Caki2 (cell line): ENCODE data around the gene DYNLL2. TPM values are rescaled to one million over a fixed set of nuclear protein-coding genes. Genes with fewer than 3 reads are reported as not detected.
"Not testable (repeated sequence)": the region's sequence is repeated elsewhere in the genome, so short reads cannot be mapped to it uniquely, and the experiment has no call there.

Experiments used
- DNase-seq: peaks from one replicate; pipeline ENCODE4 v3.0.0-alpha.2; 2015; ENCODE audit warnings: low read depth
- in situ Hi-C: cut with HindIII; loops from 2 replicates; pipeline ENCODE4 v1.10.0; 2016; ENCODE audit warnings: low sequenced_read_pairs, low pct_unique_long_range_greater_than_20kb, mixed read lengths
- total RNA-seq: library from RNA; depleted of rRNA; stranded (reverse); fragments of >200 nt; shearing (Covaris generic); gene quantifications from 2 replicates; pipeline ENCODE4 v1.2.3, GENCODE V29; 2014; ENCODE audit warnings: low replicate concordance; rRNA removed

Gene DYNLL2
- total RNA-seq, 1 experiment from 2014 or later: 9.4 TPM

GRCh38 chr17:58136669-58137279, 53.6 kb downstream of the DYNLL2 start:
- no peak for DNase-seq
- in situ Hi-C loops: no loop called here

DNA sequence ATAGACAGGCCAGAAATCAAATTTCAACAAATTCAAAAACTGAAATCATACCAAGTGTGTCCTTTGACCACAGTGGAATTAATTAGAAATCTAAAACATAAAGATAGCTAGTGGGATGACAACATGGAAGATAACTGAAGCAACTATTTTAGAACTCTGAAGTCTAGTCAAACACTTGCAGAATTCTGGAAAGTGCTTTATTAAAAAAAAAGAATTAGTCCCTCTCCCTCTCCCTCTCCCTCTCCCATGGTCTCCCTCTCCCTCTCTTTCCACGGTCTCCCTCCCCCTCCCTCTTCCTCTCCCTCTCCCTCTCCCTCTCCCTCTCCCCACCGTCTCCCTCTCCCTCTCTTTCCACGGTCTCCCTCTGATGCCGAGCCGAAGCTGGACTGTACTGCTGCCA, 58.3 kb downstream of the DYNLL2 start:
- no peak for DNase-seq
- in situ Hi-C loops: no loop called here

DNA sequence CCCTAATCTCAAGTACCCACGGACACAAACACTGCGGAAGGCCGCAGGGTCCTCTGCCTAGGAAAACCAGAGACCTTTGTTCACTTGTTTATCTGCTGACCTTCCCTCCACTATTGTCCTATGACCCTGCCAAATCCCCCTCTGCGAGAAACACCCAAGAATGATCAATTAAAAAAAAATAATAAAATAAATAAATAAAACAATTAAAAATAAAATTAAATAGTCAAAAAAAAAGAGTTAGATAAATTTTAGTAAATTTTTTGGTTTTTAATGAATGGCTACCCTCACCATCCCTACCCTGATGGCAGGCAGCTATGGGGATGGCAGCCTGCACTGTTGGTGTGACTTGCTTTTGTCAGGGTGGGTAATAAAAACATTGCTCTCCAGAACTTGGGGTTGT, 60.1 kb downstream of the DYNLL2 start:
- DNase-seq, in situ Hi-C loops: not testable (repeated sequence)

DNA sequence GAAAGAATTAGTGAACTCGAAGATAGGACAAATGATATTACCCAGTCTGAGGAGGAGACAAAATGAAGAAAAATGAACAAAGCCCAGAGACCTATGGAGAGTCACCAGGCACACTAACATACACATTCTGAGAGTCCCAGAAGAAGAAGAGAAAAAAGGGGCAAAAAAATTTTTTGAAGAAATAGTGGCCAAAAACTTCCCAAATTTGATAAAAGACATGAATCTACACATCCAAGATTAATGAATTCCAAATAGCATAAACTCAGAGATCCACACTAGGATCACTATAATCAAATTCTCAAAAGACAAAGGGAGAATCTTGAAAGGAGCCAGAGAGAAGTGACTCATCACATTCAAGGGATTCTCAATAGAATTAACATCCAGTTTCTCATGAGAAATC, 61.6 kb downstream of the DYNLL2 start:
- in situ Hi-C loops: no loop called here
- no peak for DNase-seq

Other genes starting within 250 kb of the DYNLL2 start
- 57.0 and 71.5 TPM in 2 replicates for gene MRPS23, start 233.4 kb upstream of the DYNLL2 start, total RNA-seq
- gene CUEDC1, start 128.0 kb upstream of the DYNLL2 start, total RNA-seq: 24.8 and 47.7 TPM in 2 replicates
- 20.9 and 44.0 TPM in 2 replicates for gene VEZF1, start 95.2 kb upstream of the DYNLL2 start, total RNA-seq
- gene SRSF1, start 76.2 kb upstream of the DYNLL2 start, total RNA-seq: 242 and 309 TPM in 2 replicates
- gene OR4D1, start 65.0 kb downstream of the DYNLL2 start, total RNA-seq: not detected in 2 replicates
- gene OR4D2, start 83.6 kb downstream of the DYNLL2 start, total RNA-seq: not detected in 2 replicates
- gene EPX, start 109.3 kb downstream of the DYNLL2 start, total RNA-seq: not detected in 2 replicates
- 33.7 and 37.7 TPM in 2 replicates for gene MKS1, start 135.8 kb downstream of the DYNLL2 start, total RNA-seq
- gene LPO, start 155.2 kb downstream of the DYNLL2 start, total RNA-seq: not detected in 2 replicates
- not detected in 2 replicates for gene MPO, start 197.5 kb downstream of the DYNLL2 start, total RNA-seq
- not detected in 2 replicates for gene TSPOAP1, start 245.4 kb downstream of the DYNLL2 start, total RNA-seq